ENCODE data around the gene EMC9. TPM values are rescaled to one million over a fixed set of nuclear protein-coding genes. Genes with fewer than 3 reads are reported as not detected.

The EMC9 gene
- total RNA-seq, 1 donor, result 4.1 TPM

Other genes starting within 250 kb of the EMC9 start
- gene DHRS4, start 187.8 kb downstream of the EMC9 start, total RNA-seq, result 14.1 TPM
- 5.6 TPM for gene DHRS4L2, start 152.7 kb downstream of the EMC9 start, total RNA-seq
- gene CARMIL3, start 89.6 kb downstream of the EMC9 start, total RNA-seq, result 0.52 TPM
- gene CPNE6, start 70.0 kb downstream of the EMC9 start, total RNA-seq, result not detected
- gene PCK2, start 47.3 kb downstream of the EMC9 start, total RNA-seq, result 4.6 TPM
- gene DCAF11, start 26.8 kb downstream of the EMC9 start, total RNA-seq, result 59.1 TPM
- 1.2 TPM for gene NRL, start 26.6 kb downstream of the EMC9 start, total RNA-seq
- gene FITM1, start 10.9 kb downstream of the EMC9 start, total RNA-seq, result 0.42 TPM
- gene PSME1, start 5.4 kb downstream of the EMC9 start, total RNA-seq, result 218 TPM
- 78.9 TPM for gene PSME2, start 5.0 kb upstream of the EMC9 start, total RNA-seq
- gene RNF31, start 5.9 kb upstream of the EMC9 start, total RNA-seq, result 38.4 TPM
- 126 TPM for gene IRF9, start 19.7 kb upstream of the EMC9 start, total RNA-seq
- gene REC8, start 30.5 kb upstream of the EMC9 start, total RNA-seq, result 22.7 TPM
- gene IPO4, start 47.2 kb upstream of the EMC9 start, total RNA-seq, result 13.3 TPM
- gene TM9SF1, start 53.9 kb upstream of the EMC9 start, total RNA-seq, result 13.6 TPM
- 0.31 TPM for gene TSSK4, start 64.1 kb upstream of the EMC9 start, total RNA-seq
- 90.8 TPM for gene CHMP4A, start 71.9 kb upstream of the EMC9 start, total RNA-seq
- gene MDP1, start 74.5 kb upstream of the EMC9 start, total RNA-seq, result 4.5 TPM
- gene NEDD8, start 90.8 kb upstream of the EMC9 start, total RNA-seq, result 51.2 TPM
- gene GMPR2, start 91.3 kb upstream of the EMC9 start, total RNA-seq, result 31.1 TPM
- gene TINF2, start 101.0 kb upstream of the EMC9 start, total RNA-seq, result 70.7 TPM
- gene TGM1, start 121.6 kb upstream of the EMC9 start, total RNA-seq, result 4.2 TPM
- 25.1 TPM for gene RABGGTA, start 130.0 kb upstream of the EMC9 start, total RNA-seq
- gene DHRS1, start 158.2 kb upstream of the EMC9 start, total RNA-seq, result 10.4 TPM
- gene NOP9, start 158.3 kb upstream of the EMC9 start, total RNA-seq, result 11.2 TPM
- gene CIDEB, start 166.4 kb upstream of the EMC9 start, total RNA-seq, result 14.4 TPM
- gene LTB4R2, start 168.5 kb upstream of the EMC9 start, total RNA-seq, result 12.6 TPM
- 12.5 TPM for gene LTB4R, start 169.9 kb upstream of the EMC9 start, total RNA-seq
- gene ADCY4, start 193.5 kb upstream of the EMC9 start, total RNA-seq, result 2.3 TPM
- 9.9 TPM for gene RIPK3, start 198.4 kb upstream of the EMC9 start, total RNA-seq
- gene NFATC4, start 226.6 kb upstream of the EMC9 start, total RNA-seq, result 0.10 TPM

Data from mononuclear cell (primary cell).